ENCODE data around the gene C11orf52.
A peak's percentile ranks its signal among the peaks of the same experiment; 100 is the strongest.
"Not testable (repeated sequence)": the region's sequence is repeated elsewhere in the genome, so short reads cannot be mapped to it uniquely, and the experiment has no call there.

Gene C11orf52, protein sequence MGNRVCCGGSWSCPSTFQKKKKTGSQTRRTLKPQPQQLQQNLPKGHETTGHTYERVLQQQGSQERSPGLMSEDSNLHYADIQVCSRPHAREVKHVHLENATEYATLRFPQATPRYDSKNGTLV

DNA sequence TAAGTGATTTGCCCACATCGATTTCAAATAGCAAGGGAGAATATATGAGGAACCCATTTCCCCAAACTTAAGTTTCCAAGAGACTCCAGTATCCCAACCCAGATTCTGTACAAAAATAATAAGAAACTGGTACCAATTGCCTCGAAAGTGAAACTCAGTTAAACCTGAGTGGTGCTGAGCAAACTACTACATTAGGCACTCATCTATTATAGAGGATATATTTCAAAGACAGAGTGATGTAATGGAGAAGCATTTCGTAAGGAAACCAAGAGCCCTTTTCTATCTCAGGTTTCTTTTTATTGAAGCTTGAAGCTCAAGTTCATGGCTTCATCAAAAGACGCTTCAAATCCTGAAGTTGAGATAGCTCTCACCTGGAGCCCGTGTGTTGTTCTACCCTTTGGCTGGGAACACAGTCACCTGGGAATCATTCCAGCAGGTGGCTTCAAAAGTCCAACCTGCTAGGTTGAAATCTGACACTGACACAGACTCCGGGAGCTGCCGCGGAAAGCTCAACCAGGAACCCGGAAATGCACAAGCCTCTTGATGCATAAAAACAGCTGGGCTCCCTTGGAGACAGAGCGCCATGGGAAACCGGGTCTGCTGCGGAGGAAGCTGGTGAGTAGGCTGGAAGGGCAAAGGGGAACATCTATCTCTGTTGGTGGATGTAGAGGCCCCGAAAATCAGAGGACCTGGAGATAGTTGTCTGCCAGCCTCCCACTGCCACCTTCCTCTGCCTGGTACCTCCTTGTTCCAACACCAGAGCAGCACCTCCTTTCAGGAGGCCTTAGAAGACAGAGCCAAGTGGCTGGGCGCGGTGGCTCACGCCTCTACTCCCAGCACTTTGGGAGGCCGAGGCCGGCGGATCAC is at the start of gene C11orf52:
Gene C11orf52 (plus strand): TSS at position 524 of the 867 bp plus-strand sequence. CDS start 60 bp downstream, at position 584.
- no peak for ATAC-seq
- Mint-ChIP-seq H3K4me3 (no peak within 1 kb of the TSS), H3K9me3 (no peaks in the 10 kb centered on the region), H3K4me1 (peaks cover under 1% of the 10 kb centered on the region), H3K27ac (no peak within 1 kb of the TSS), H3K36me3 (ENCODE audit: low read depth) (no peaks in the 10 kb centered on the region), H3K27me3 (peaks cover 29% of the 10 kb centered on the region)
- no peak for DNase-seq

DNA sequence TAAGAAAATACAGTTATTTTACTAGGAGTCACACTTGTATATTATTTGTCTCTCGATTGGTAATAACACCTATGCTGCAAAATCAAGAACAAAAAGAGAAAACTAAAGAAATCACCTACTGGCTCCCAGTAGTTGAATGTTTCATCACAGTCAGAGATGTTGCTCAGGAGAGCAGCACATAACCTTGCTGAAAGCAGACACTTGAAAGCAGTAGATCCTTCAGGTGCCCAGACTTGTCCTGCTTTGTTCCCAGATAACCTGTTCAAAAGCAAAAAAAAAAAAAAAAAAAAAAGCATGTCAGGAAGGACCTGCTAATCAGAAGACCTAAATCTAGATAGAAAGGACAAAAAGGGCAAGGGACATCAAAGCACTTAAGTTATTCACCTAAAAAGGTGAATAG is 48.6 kb upstream of the C11orf52 start:
- Mint-ChIP-seq H3K36me3 (ENCODE audit: low read depth) (peaks cover 35% of the 10 kb centered on the region), H3K27me3 (no peaks in the 10 kb centered on the region), H3K4me3 (peak overlapping the region; percentile 88), H3K4me1 (peaks cover 18% of the 10 kb centered on the region), H3K27ac (no peak overlapping the region), H3K9me3 (no peaks in the 10 kb centered on the region)
- DNase-seq = no peak
- ATAC-seq = no peak

DNA sequence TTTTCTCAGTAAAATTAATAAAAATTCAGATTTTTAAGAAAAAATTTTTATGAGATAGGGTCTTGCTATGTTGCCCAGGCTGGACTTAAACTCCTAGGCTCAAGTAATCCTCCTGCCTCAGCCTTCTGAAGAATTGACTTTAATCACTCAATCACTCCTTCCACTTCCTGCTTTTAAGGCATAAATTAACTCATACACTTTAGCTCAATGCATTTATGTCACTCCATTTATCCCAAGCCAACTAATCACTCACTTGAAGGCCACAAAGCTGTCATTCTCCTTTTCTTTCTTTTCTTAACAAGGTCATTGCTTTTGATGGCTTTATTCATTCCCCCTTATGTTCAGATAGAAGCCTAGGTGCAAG is 48.2 kb upstream of the C11orf52 start:
- DNase-seq (no peak), ATAC-seq (no peak)
- no peaks in the 10 kb centered on the region for H3K9me3 Mint-ChIP-seq
- peak overlapping the region; percentile 88 for H3K4me3 Mint-ChIP-seq
- H3K36me3 Mint-ChIP-seq (ENCODE audit: low read depth) = peaks cover 32% of the 10 kb centered on the region
- no peaks in the 10 kb centered on the region for H3K27me3 Mint-ChIP-seq
- H3K27ac Mint-ChIP-seq = peak overlapping the region; percentile 89
- peaks cover 18% of the 10 kb centered on the region for H3K4me1 Mint-ChIP-seq

DNA sequence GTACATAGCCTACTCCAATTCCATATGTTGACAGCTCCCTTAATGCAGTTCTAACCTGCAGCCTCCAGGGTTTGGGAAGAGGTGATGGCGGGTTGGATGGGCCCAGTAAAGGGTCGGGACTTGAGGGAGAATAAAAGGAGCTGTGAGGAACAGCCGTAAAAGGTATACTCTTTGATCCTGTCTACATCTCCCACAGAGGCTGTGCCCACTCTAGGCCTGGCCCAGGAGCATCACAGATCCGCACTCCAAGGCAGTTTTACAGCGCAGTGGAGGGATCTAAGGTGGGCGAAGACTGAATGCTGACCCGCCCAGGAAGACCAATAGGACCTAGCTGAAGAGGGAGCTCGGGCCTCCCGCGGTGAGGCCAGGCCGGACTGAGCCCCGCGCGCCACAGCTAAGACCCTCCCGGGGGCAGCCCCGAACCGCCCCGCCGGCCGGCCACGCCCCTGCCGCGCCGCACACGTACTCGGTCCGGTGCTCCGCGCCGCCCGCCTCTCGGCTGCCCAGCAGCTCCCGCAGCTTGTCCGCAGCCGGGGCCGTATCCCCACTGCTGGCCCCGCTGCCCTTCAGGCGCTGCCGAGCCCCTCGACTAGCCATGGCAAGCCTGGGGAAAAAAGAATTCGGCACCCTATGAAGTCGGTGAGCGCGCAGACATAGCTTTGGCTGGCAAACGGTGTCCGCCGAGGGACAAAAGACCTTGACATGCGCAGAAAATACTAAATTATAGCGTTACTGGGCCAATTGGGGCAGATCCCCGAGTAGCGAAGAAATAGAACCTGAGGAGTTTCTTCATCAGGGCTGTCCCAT is 47.6 kb upstream of the C11orf52 start, which contains the start of gene ALG9:
Gene ALG9 (minus strand): TSS at position 696 of the 807 bp plus-strand sequence. CDS start 99 bp downstream, at position 597.
- Mint-ChIP-seq H3K4me1 (peaks cover 18% of the 10 kb centered on the region), H3K36me3 (ENCODE audit: low read depth) (peaks cover 31% of the 10 kb centered on the region), H3K4me3 (peak within 1 kb of the TSS; percentile 88), H3K27ac (peak within 1 kb of the TSS; percentile 89), H3K9me3 (no peaks in the 10 kb centered on the region), H3K27me3 (no peaks in the 10 kb centered on the region)
- DNase-seq (peak; percentile 93), ATAC-seq (peak; percentile 94)

DNA sequence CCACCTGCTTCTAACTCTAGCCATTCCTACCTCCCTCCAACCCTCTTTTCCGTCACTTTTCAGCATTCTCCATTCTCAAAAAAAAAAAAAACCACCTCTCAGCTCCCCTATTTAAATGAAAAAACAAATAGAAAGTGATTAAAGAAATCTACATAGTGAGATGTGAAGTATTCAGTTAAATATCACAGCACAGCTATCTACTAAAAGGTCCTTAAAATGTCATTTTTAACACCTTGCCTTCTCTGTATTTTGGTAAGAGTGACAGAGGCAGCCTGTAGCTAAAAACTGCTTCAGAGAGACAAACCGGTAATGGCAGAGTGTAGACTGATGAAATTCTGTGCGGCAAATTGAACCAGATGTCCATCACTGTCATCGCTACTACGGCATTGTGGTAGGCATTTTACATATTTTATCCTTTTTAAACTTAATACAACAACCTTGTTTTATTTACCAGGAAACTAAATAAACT is 47.0 kb upstream of the C11orf52 start:
- Mint-ChIP-seq H3K9me3 (no peaks in the 10 kb centered on the region), H3K4me3 (peak overlapping the region; percentile 88)

DNA sequence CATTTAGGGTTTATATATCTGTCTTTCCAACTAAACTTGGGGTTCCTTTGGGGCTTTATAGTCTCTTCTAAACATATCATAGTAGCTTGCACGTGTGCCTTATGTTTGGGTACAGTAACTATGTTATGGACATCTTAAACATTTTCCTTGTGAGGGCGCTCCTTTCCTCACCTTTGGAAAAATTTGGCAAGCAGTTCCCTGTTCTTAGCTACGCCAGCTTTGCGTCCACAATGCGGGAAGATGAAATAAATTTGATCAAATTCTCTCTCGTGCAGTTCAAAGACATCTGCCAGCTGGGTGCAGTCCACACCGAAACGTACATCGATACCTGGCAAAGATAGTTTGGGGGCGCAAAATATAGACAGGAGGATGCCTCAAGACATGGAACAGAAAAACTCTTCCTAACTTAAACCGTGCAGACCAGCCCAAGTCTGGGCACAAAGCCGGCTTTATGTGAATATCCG is 40.3 kb upstream of the C11orf52 start:
- DNase-seq (no peak), ATAC-seq (no peak)
- peak overlapping the region; percentile 87 for H3K4me3 Mint-ChIP-seq
- peak overlapping the region; percentile 98 for H3K27ac Mint-ChIP-seq
- H3K4me1 Mint-ChIP-seq = peaks cover 21% of the 10 kb centered on the region
- no peaks in the 10 kb centered on the region for H3K9me3 Mint-ChIP-seq
- no peaks in the 10 kb centered on the region for H3K27me3 Mint-ChIP-seq
- peaks cover 8% of the 10 kb centered on the region for H3K36me3 Mint-ChIP-seq (ENCODE audit: low read depth)

More for the DNA sequence above, 47.0 kb upstream of the C11orf52 start:
- Mint-ChIP-seq H3K27me3 (no peaks in the 10 kb centered on the region), H3K36me3 (ENCODE audit: low read depth) (peaks cover 25% of the 10 kb centered on the region), H3K27ac (peak overlapping the region; percentile 86), H3K4me1 (peaks cover 18% of the 10 kb centered on the region)
- DNase-seq (no peak), ATAC-seq (no peak)

DNA sequence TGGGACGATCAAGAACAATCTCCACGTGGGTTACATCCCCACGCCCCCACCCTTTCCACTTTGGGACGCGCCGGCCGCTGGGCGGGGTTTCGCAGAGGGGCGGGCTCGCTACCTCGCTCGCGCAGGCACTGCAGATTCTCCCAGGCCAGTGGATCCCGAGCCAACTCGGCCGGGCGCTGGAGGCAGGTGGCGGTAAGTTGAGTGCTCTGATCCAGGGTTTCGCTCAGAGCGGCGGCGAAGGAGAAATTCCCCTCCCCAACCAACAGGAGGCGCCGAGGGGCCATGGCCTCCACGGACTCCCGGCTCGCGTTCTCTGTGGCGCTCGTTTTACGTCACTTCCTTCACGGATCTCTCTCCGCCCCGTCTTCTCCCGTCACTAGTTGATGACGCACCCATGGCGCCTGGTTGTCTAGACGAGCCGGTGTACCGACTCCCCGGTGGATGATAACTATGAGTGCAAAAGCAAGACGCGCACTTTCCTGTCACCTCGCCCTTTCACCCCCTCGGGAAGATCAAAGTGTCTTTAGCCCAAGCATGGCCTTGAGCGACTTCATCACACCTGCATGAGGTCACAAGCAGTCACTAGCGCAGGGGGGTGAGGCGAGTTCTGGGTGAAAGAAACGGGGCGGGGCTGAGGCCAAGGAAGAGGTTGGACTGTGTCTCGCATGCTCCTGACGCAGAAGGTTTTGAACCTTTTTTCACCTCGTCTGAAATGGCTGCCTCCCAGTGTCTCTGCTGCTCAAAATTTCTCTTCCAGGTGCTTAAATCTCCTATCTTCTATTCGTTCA is 39.7 kb upstream of the C11orf52 start, which contains the start of the genes CFAP68 and FDXACB1:
Gene CFAP68 (plus strand): TSS at position 693 of the 788 bp plus-strand sequence. CDS start 20 bp downstream, at position 713.
Gene FDXACB1 (minus strand): TSS at position 317 of the 788 bp plus-strand sequence. CDS start 33 bp downstream, at position 284.
- Mint-ChIP-seq H3K27ac (peak within 1 kb of the TSS; percentile 98), H3K36me3 (ENCODE audit: low read depth) (peaks cover 8% of the 10 kb centered on the region), H3K4me3 (peak within 1 kb of the TSS; percentile 87), H3K4me1 (peaks cover 21% of the 10 kb centered on the region), H3K9me3 (no peaks in the 10 kb centered on the region), H3K27me3 (no peaks in the 10 kb centered on the region)
- DNase-seq (peak; percentile 94), ATAC-seq (peak; percentile 93)

DNA sequence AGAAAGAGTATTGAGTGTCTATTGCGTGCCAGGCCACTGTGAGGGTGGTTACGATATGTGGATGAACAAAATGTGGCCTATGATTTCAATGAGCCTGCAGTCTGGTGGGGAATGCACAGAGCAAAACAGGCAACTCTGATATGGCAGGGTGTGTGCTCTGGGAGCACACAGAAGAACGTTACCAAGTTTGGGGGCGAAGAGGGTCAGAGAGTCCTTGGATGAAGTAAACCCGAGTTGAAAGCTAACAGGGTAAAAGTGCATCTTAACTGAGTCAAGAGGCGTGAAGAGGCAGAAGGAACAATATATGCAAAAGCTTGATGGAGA is 39.1 kb upstream of the C11orf52 start:
- no peak for DNase-seq
- no peak for ATAC-seq
- Mint-ChIP-seq H3K9me3 (no peaks in the 10 kb centered on the region), H3K4me1 (peaks cover 21% of the 10 kb centered on the region), H3K4me3 (peak overlapping the region; percentile 87), H3K27ac (peak overlapping the region; percentile 98), H3K27me3 (no peaks in the 10 kb centered on the region), H3K36me3 (ENCODE audit: low read depth) (peaks cover 8% of the 10 kb centered on the region)

DNA sequence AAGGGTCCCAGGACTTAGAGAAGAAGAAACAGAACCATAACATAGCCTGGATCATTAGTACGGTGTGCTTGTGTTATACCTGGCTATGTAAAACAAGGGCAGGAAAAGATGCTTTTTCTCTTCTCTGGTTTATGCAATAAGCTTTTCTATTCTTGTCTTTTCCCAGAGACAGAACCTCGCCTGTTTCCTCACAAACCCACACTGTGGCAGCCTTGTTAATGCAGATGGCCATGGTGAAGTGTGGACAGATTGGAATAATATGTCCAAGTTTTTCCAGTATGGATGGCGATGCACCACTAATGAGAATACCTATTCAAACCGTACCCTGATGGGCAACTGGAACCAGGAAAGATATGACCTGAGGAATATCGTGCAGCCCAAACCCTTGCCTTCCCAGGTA is 36.5 kb upstream of the C11orf52 start:
- DNase-seq (no peak), ATAC-seq (no peak)
- no peaks in the 10 kb centered on the region for H3K27me3 Mint-ChIP-seq
- peaks cover 2% of the 10 kb centered on the region for H3K36me3 Mint-ChIP-seq (ENCODE audit: low read depth)
- H3K4me3 Mint-ChIP-seq = no peak overlapping the region
- peaks cover 17% of the 10 kb centered on the region for H3K4me1 Mint-ChIP-seq
- H3K27ac Mint-ChIP-seq = no peak overlapping the region
- H3K9me3 Mint-ChIP-seq = no peaks in the 10 kb centered on the region

DNA sequence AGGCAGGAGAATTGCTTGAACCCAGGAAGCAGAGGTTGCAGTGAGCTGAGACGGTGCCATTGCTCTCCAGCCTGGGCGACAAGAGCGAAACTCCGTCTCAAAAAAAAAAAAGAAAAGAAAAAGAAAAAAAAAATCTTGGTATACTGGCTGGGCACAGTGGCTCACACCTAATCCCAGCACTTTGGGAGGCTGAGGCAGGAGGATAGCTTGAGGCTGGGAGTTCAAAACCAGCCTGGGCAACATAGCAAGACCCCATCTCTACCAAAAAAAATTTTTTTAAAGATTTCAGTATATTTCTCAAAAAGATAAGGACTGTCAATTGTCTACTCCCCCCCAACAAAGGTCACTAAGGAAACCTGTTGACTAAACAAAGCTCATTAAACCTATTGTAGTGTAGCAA is 33.7 kb upstream of the C11orf52 start:
- ATAC-seq; H3K27ac Mint-ChIP-seq; H3K27me3 Mint-ChIP-seq; H3K4me3 Mint-ChIP-seq; DNase-seq; H3K36me3 Mint-ChIP-seq (ENCODE audit: low read depth); H3K9me3 Mint-ChIP-seq; H3K4me1 Mint-ChIP-seq: not testable (repeated sequence)

DNA sequence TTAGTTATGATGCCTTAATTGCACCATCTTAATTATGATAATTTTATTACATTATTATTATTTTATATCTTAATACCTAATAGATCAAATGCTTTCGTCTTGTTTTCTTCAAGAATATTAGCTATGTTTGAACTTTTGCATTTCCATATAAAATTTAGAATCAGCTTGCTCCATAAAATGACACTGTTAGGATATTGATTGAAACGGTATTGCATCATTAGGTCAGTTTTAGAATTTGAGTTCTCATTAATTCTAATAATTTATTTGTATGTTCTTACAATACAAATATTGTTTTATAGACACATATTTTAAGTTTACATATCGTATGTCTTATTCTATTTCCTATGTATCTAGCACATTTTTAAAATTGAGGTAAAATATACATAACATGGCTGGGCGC is 32.7 kb upstream of the C11orf52 start:
- Mint-ChIP-seq H3K4me3 (no peak overlapping the region), H3K9me3 (no peaks in the 10 kb centered on the region), H3K4me1 (peaks cover 5% of the 10 kb centered on the region), H3K27ac (no peak overlapping the region), H3K27me3 (no peaks in the 10 kb centered on the region), H3K36me3 (ENCODE audit: low read depth) (peaks cover 2% of the 10 kb centered on the region)
- DNase-seq = no peak
- ATAC-seq = no peak

DNA sequence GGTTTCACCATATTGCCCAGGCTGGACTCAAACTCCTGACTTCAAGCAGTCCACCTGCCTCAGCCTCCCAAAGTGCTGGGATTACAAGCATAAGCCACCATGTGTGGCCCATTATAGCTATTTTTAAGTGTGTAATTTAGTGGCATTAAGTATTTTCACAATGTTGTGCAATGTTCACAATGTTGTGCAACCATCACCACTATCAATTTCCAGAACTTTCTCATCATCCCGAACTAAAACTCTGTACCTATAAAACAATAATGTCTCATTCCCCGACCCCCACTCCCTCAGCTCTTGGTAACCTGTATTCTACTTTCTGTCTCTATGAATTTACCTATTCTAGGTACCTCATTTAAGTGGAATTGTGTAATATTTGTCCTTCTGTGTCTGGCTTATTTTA is 31.9 kb upstream of the C11orf52 start:
- Mint-ChIP-seq H3K4me1 (peaks cover 2% of the 10 kb centered on the region), H3K9me3 (no peaks in the 10 kb centered on the region), H3K27me3 (no peaks in the 10 kb centered on the region), H3K4me3 (no peak overlapping the region), H3K27ac (no peak overlapping the region), H3K36me3 (ENCODE audit: low read depth) (peaks cover 2% of the 10 kb centered on the region)
- ATAC-seq (no peak), DNase-seq (no peak)

DNA sequence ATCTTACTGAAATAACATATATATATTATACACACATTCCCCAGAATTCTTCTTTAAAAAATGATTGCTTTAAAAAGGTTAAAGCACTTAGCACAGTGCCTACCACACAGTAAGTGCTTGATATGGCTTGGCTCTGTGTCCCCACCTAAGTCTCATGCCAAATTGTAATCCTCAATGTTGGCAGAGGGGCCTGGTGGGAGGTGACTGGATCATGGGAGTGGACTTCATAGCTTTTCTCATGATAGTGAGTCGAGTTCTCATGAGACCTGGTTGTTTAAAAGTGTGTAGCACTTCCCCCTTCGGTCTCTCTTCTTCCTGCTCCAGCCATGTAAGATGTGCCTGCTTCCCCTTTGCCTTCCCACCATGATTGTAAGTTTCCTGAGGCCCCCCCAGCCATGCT is 13.3 kb upstream of the C11orf52 start:
- no peak overlapping the region for H3K27ac Mint-ChIP-seq
- H3K27me3 Mint-ChIP-seq = peaks cover 17% of the 10 kb centered on the region
- H3K9me3 Mint-ChIP-seq = no peaks in the 10 kb centered on the region
- ATAC-seq = no peak
- H3K4me3 Mint-ChIP-seq = no peak overlapping the region
- H3K4me1 Mint-ChIP-seq = no peaks in the 10 kb centered on the region
- no peaks in the 10 kb centered on the region for H3K36me3 Mint-ChIP-seq (ENCODE audit: low read depth)
- no peak for DNase-seq

DNA sequence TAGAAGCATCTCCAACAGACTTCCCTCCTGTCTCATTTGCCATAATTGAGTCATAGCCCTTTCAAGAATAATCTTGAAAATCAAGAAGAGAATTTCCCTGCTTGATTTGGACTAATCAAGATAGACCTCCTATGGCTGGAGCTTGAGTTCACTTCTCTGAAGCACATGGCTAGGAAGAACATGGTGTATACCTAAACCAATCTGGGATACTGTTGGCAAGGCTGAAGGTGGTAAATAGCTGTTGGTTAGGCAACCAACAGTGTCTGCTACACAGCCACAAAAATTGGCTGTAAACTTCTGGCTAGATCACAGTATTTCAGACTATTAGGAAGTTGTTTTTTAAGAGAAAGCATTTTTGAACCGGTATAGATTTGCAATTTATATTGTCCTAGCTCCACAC is 12.0 kb upstream of the C11orf52 start:
- H3K27ac Mint-ChIP-seq = no peak overlapping the region
- H3K36me3 Mint-ChIP-seq (ENCODE audit: low read depth) = no peaks in the 10 kb centered on the region
- no peaks in the 10 kb centered on the region for H3K9me3 Mint-ChIP-seq
- H3K4me1 Mint-ChIP-seq = no peaks in the 10 kb centered on the region
- peaks cover 27% of the 10 kb centered on the region for H3K27me3 Mint-ChIP-seq
- no peak for DNase-seq
- ATAC-seq = no peak
- H3K4me3 Mint-ChIP-seq = no peak overlapping the region

Measured in activated naive CD8-positive, alpha-beta T cell treated with anti-CD3 and anti-CD28 coated beads, Interleukin-2, amount 50 U/mL, for 24 hours (primary cell).